Femur (tissue), 1 donor: ENCODE results near the gene DNAJB14.

Experiments used
- DNase-seq: peaks from one replicate; pipeline ENCODE4 v3.0.0-alpha.2; 2017

Gene DNAJB14

GRCh38 chr4:99861120-99861905 lies 85.1 kb downstream of the DNAJB14 start:
- no peak for DNase-seq

- DNase-seq, result no peak
These were observed 85.9 kb downstream of the DNAJB14 start for GRCh38 chr4:99860521-99860920.

DNA sequence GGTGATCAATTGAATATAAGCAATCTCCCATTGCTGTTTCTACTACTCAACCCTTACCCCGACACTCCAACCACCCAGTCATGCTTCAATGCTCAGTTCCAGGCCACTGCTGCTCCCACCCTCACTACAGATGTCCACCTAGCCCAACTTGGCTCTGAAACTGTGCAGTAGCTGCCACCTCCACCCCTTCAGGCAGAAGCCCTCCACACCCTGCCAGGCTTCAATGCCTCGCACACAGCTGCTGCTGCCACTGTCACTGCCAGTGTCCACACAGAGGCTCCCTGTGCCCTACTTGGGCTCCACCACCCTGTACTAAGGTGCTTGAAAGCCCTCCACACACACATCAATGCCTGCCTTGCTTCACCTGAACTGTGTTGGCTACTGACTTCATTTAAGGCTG lies 86.8 kb downstream of the DNAJB14 start:
- DNase-seq, result no peak

GRCh38 chr4:99857307-99857706 lies 89.1 kb downstream of the DNAJB14 start:
- DNase-seq, result no peak

- no peak for DNase-seq
These were observed 90.3 kb downstream of the DNAJB14 start for GRCh38 chr4:99856166-99856565.

DNA sequence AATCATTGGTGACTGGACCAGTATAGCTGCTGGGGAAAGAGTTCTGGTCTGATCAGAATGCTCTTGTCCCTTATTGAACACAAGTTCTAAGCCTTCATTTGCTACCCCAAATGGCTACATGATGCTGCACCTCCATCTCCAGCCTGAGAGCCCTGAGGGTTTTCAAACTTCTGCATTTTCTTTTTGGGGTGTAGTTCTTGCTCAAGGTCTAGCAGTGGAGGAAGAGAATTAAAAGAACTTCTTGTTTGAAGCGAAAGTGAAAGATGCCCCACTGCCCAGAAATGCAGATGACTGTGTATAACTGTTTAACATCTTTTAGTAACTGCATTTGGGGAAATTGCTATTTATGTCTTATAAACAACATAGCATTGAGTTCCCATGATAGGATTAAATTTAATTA lies 90.7 kb downstream of the DNAJB14 start:
- DNase-seq, result no peak

DNA sequence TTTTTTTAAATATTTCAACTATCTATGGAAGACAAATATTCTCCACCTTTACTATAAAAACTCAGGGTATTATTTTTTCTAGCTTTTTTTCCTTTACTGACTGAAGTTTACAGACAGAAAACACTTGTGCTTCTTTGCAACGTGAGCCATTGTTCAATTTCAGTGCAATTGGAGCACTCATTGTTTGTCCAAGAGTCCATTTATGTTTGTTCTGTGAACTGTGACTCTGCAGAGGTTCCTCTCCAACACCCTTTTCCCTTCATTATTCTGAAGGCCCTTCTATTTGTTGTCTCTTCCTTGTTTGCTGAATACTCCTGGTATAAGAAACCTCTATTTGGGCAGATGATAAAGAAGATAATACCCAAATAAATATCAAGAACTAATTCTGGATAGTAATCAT lies 92.4 kb downstream of the DNAJB14 start:
- DNase-seq, result no peak

DNA sequence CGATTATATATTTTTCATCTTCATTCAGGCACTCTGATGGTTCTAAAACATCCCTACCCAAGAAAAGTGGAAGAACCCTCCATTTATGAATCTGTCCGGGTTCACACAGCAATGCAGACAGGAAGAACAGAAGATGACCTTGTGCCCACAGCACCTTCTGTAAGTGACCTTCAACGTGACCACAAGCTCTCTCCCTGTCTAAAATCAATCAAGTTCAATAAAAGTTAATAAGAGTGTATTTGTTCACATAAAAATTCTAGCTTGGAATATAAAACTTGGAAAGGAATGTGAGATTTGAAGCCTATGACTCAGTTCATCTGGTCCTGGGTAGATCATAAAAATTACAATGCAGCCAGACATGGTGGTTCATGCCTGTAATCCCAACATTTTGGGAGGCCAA lies 93.2 kb downstream of the DNAJB14 start:
- DNase-seq, result no peak

GRCh38 chr4:99852199-99852749 lies 94.1 kb downstream of the DNAJB14 start:
- DNase-seq, result no peak

GRCh38 chr4:99848591-99849001 lies 97.8 kb downstream of the DNAJB14 start:
- DNase-seq, result no peak

DNA sequence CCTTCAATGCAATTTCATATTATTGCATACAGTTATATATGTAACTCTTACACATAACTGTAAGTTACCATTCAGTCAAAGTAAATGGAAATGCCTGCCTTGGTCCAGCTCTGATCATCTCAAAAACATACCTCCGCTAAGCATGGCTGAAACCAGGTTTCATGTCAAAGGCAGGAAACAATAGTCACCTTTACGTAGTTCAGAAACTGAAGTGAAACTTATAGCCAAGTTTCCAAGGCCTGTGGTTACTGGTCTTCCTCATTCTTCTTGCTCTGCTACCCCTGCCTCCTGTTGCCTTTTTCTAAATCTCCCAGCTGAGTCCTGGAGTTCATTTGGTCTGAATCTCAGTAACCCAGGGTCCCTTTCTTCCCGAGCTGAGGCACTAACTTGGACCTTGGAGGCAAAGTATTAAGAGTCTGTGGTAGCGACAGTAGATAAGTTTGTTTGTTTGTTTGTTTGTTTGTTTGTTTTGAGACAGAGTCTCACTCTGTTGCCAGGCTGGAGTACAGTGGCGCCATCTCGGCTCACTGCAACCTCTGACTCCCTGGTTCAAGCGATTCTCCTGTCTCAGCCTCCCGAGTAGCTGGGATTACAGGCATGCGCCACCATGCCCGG lies 98.9 kb downstream of the DNAJB14 start:
- no peak for DNase-seq

DNA sequence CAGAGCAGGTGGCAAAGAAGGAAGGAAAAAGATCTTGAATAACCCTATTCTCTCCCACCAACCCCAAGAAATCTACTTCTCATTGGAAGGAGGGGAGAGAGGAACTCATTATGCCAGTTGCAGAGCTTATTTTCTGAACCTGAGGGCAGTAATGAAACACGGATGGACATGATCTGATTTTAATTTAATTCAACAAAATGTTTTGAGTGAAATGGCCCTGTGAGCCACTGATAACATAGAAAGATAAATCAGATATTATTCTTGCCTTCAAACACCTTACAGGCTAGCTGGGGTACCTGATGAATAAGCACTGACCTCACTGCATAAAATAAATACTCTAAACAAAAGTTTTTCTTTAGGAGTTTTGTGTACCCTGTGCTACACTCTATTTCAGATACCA lies 99.5 kb downstream of the DNAJB14 start:
- no peak for DNase-seq
